IPS-20b (cell line): Measurements from ENCODE around the gene FAM131B.

Experiments
- H3K27ac ChIP-seq: one replicate; pipeline ENCODE4 v1.5.1; 2013; ENCODE audit warnings: low read length
- H3K27me3 ChIP-seq: 2 replicates; pipeline ENCODE4 v1.6.1; 2013; ENCODE audit warnings: mild to moderate bottlenecking, low read length, inconsistent platforms; ENCODE audit not compliant: insufficient read depth
- H3K36me3 ChIP-seq: 2 replicates; pipeline ENCODE4 v1.6.1; 2013; ENCODE audit warnings: low read depth, mild to moderate bottlenecking, inconsistent platforms, low read length, moderate library complexity; ENCODE audit not compliant: insufficient read depth
- H3K4me1 ChIP-seq: 2 replicates; pipeline ENCODE4 v1.6.1; 2013; ENCODE audit warnings: mild to moderate bottlenecking, control low read depth, inconsistent platforms, low read length, moderate library complexity; ENCODE audit not compliant: insufficient read depth
- H3K4me3 ChIP-seq: 2 replicates; pipeline ENCODE4 v1.5.1; 2013; ENCODE audit warnings: mild to moderate bottlenecking, low read length, inconsistent platforms
- H3K9ac ChIP-seq: 2 replicates; pipeline ENCODE4 v1.6.1; 2013; ENCODE audit warnings: low read depth, mild to moderate bottlenecking, inconsistent platforms, low read length, moderate library complexity
- H3K9me3 ChIP-seq: 2 replicates; pipeline ENCODE4 v1.6.1; 2013; ENCODE audit warnings: mild to moderate bottlenecking, low read depth, low read length, inconsistent platforms; ENCODE audit not compliant: insufficient read depth

The FAM131B gene

DNA sequence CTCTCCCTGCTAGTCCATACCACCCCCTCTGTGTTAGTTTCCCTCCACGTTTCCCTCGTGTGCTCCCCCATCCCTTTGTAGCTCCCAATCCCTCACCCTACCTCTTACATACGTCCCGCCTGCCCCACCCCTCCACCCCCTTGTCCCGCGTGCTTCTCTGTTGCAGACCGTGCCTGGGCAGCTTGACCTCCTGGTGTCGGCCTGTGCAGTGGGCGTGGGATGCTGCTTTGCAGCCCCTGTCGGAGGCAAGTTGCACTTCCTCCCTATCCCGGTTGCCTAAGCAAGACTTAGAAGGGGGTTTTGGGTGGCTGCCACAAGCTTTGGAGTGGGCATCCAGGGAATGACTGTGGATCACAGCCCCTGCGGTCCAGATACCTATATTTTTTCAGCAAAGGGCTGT is 38.9 kb downstream of the FAM131B start:
- Histone ChIP-seq H3K9ac (no peak overlapping the region), H3K4me3 (no peak overlapping the region), H3K27me3 (no peaks in the 10 kb centered on the region), H3K36me3 (no peaks in the 10 kb centered on the region), H3K9me3 (no peaks in the 10 kb centered on the region), H3K4me1 (peaks cover 2% of the 10 kb centered on the region; the same call in 1 of the 2 replicates), H3K27ac (no peak overlapping the region)

DNA sequence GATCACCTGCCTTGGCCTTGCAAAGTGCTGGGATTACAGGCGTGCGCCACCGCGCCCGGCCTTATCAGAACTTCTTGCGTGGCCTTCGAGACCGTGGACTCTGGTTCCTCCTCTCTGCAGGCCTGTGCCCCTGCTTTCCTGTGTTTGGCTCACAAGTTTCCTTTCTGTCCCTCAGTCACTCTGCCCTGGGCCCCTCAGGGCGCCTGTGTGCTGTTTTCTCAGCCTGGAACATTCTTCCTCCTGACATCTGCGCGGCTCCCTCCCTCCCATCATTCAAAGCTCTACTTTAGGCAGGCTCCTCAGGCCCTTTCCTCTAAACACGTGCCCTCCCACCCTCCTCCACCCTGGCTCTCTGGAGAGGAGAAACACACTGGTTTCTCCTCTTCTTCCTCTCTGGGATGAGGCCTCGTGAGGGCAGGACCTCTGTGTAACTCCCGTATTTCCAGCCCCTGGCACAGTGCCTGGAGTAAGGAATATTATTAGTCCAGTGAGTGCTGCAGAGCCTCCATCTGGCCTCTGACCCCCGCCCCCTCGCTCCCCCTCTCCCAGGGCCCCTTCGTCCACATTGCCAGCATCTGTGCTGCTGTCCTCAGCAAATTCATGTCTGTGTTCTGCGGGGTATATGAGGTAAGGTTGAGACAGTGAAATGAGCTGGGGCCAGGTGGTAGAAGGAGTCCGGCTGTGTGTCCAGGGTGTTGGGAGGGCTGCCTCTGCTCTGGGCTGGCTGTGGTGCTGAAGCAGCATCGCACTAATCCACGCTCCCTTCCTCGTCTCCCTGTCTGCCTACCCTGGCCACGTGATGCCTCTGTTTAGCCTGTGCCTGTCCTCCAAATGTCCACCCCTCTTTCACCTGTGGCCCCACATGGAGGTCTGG is 39.5 kb downstream of the FAM131B start:
- H3K4me3 ChIP-seq = no peak overlapping the region
- H3K27ac ChIP-seq = no peak overlapping the region

DNA sequence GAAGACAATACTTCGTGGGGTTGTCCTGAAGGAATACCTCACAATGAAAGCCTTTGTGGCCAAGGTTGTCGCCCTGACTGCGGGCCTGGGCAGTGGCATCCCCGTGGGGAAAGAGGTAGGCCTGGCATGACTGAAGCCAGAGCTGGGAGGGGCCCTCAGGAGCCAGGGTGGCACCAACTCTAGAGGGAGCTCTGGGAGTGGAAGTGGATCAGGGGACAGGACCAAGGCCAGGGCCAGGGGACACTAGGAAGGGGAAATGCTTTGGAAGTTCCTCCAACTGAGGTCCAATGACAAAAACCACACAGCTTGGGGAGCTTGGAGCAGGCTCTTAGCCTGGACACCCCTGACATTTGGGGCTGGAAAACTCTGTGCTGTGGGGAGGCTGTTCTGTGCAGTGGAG is 40.8 kb downstream of the FAM131B start:
- H3K27ac ChIP-seq = no peak overlapping the region
- H3K9me3 ChIP-seq = no peaks in the 10 kb centered on the region
- peaks cover 2% of the 10 kb centered on the region; the same call in 1 of the 2 replicates for H3K4me1 ChIP-seq
- no peak overlapping the region for H3K4me3 ChIP-seq
- no peaks in the 10 kb centered on the region for H3K36me3 ChIP-seq
- no peak overlapping the region for H3K9ac ChIP-seq
- H3K27me3 ChIP-seq = no peaks in the 10 kb centered on the region

More for the DNA sequence above, 39.5 kb downstream of the FAM131B start:
- Histone ChIP-seq H3K9me3 (no peaks in the 10 kb centered on the region), H3K4me1 (peaks cover 2% of the 10 kb centered on the region; the same call in 1 of the 2 replicates), H3K27me3 (no peaks in the 10 kb centered on the region), H3K36me3 (no peaks in the 10 kb centered on the region), H3K9ac (no peak overlapping the region)

DNA sequence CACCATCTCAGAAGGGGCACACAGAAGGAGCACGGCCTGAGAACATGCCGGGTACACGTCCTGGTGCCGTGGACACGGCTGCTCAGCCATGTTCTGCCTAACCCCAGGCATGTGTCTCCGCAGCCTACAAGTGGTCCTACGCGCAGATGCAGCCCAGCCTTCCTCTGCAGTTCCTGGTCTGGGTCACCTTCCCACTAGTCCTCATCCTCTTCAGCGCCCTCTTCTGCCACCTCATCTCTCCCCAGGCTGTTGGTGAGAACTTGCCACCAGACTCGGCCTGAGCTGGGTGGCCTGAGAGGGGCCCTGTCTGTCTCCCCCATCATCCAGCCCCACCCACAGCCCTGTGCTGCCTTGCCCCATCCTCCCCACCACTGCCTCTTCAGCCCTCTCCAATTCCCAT is 41.3 kb downstream of the FAM131B start:
- no peak overlapping the region for H3K27ac ChIP-seq
- H3K4me3 ChIP-seq = no peak overlapping the region
- H3K4me1 ChIP-seq = peaks cover 2% of the 10 kb centered on the region; the same call in 1 of the 2 replicates
- no peak overlapping the region for H3K9ac ChIP-seq
- H3K36me3 ChIP-seq = no peaks in the 10 kb centered on the region
- H3K27me3 ChIP-seq = no peaks in the 10 kb centered on the region
- H3K9me3 ChIP-seq = no peaks in the 10 kb centered on the region

DNA sequence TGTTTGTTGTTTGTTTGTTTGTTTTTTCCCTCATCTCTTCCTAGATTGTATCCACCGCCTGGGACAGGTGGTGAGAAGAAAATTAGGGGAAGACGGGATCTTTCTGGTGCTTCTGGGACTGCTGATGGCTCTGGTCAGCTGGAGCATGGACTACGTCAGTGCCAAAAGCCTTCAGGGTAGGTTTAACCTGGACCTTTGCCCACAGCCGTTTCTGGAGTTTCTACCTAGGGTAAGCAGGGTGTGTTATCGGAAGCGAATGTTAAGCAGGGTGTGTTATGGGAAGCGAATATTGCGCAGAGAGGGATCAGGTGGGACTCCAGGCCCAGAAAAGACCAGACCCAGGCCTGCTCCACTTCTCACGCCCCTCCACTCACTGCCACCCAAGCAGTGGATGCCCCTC is 41.9 kb downstream of the FAM131B start:
- Histone ChIP-seq H3K27ac (no peak overlapping the region), H3K9me3 (no peaks in the 10 kb centered on the region), H3K4me1 (peaks cover 2% of the 10 kb centered on the region; the same call in 1 of the 2 replicates), H3K9ac (no peak overlapping the region), H3K27me3 (no peaks in the 10 kb centered on the region), H3K36me3 (no peaks in the 10 kb centered on the region), H3K4me3 (no peak overlapping the region)

DNA sequence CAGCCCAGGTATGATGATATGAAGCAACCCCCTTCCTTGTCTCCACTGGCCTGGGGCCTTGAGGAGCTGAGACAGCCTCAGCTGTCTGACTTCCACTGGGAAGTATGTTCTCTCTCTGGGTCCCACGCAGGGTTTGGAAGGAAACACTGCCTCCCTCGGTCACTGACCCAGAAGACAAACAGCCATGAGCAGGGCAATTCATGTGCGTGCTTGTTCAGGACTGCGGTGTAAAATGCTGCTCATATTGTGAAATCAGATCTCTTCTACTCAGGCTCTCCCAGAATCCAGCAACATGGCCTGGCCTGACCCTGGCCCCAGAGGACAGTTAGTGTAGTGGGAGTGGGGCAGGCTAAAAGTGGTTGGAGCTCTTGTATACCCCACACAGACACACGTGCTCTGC is 43.9 kb downstream of the FAM131B start:
- H3K4me3 ChIP-seq = no peak overlapping the region
- H3K4me1 ChIP-seq = no peaks in the 10 kb centered on the region
- H3K9me3 ChIP-seq = no peaks in the 10 kb centered on the region
- H3K27ac ChIP-seq = no peak overlapping the region
- H3K36me3 ChIP-seq = no peaks in the 10 kb centered on the region
- no peak overlapping the region for H3K9ac ChIP-seq
- H3K27me3 ChIP-seq = no peaks in the 10 kb centered on the region

DNA sequence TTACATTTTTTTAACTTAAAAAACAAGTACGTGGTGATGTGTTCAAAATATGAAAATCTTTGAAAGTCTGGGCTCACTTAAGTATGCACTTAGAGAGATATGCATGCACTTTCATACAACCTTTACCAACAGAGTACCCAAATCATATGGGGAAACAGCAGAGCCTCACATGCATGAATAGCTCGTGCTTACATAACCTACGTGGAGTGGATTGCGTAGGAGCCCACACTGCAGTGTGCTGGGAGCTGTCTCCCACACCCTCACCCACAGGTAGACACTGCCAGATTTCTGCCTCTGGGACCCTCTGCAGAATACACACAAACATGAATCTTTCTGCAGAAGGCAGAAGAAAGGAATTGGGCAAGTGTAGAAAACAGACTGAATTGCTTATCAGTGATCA is 46.0 kb downstream of the FAM131B start:
- Histone ChIP-seq H3K36me3 (no peaks in the 10 kb centered on the region), H3K27me3 (no peaks in the 10 kb centered on the region), H3K4me1 (no peaks in the 10 kb centered on the region), H3K27ac (no peak overlapping the region), H3K9me3 (no peaks in the 10 kb centered on the region), H3K9ac (no peak overlapping the region), H3K4me3 (no peak overlapping the region)

DNA sequence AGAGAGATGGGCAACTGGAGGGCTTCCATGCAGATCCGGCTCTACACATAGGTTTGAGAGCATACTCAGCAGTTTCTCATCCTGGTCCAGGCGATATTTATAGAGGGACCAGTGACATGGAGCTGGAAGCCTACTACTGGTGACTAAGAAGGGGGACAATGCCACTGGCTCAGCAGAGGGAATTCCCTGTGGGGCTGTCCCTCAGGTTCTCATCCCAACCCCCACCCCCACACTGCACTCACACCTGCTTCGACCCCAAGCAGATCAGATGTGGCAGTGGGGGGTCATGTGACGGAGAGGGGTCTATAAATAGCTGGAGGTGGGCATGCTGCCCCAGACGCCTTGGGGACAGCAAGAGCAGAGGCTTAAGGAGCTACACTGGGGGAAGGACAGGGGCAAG is 46.7 kb downstream of the FAM131B start, which contains the start of gene CLCN1:
TSS of gene CLCN1 (plus strand) at position 336 of the 400 bp plus-strand sequence. CDS start 102 bp downstream, outside the sequence.
- H3K9ac ChIP-seq = no peak within 1 kb of the TSS
- H3K4me1 ChIP-seq = no peaks in the 10 kb centered on the region
- no peak within 1 kb of the TSS for H3K4me3 ChIP-seq
- no peaks in the 10 kb centered on the region for H3K27me3 ChIP-seq
- H3K27ac ChIP-seq = no peak within 1 kb of the TSS
- H3K36me3 ChIP-seq = no peaks in the 10 kb centered on the region
- H3K9me3 ChIP-seq = no peaks in the 10 kb centered on the region

DNA sequence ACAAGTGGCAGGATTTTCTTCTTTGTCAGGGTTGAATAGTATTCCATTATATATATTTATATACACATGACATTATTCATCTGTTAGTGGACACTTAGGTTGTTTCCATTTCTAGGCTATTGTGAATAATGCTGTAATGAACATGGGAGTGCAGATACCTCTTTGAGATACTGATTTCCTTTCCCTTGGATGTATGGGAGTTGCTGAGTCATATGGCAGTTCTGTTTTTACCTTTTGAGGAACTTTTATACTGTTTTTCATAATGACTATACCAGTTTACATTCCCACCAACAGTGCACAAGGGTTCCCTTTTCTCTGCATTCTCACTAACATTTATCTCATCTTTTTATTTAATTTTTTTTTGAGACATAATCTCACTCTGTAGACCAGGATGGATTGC is 48.4 kb downstream of the FAM131B start:
- H3K36me3 ChIP-seq = no peaks in the 10 kb centered on the region
- no peaks in the 10 kb centered on the region for H3K27me3 ChIP-seq
- H3K9me3 ChIP-seq = no peaks in the 10 kb centered on the region
- no peak overlapping the region for H3K4me3 ChIP-seq
- no peak overlapping the region for H3K9ac ChIP-seq
- H3K27ac ChIP-seq = no peak overlapping the region
- H3K4me1 ChIP-seq = no peaks in the 10 kb centered on the region

DNA sequence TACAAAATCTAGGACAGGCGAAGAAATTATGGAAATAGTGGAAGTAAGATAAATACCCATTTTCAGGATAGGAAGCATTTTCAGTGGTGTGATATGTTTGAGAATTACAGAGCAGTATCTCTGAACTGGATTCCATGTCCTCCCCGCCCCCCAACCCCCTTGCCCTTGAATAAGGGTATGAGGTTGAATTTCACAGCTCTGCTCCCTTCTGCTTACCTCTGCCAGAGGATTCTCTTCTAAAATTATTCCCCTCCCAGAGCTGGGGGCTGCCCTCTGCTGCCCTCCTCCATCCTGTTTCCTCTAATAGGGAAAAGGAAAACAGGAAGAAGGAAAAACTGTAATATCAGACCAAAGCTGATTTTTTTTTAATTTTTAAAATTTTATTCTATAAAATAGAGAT is 53.9 kb downstream of the FAM131B start:
- H3K27ac ChIP-seq = no peak overlapping the region
- no peak overlapping the region for H3K9ac ChIP-seq
- H3K9me3 ChIP-seq = no peaks in the 10 kb centered on the region
- H3K27me3 ChIP-seq = no peaks in the 10 kb centered on the region
- no peaks in the 10 kb centered on the region for H3K4me1 ChIP-seq
- H3K36me3 ChIP-seq = peaks cover 48% of the 10 kb centered on the region
- H3K4me3 ChIP-seq = no peak overlapping the region

DNA sequence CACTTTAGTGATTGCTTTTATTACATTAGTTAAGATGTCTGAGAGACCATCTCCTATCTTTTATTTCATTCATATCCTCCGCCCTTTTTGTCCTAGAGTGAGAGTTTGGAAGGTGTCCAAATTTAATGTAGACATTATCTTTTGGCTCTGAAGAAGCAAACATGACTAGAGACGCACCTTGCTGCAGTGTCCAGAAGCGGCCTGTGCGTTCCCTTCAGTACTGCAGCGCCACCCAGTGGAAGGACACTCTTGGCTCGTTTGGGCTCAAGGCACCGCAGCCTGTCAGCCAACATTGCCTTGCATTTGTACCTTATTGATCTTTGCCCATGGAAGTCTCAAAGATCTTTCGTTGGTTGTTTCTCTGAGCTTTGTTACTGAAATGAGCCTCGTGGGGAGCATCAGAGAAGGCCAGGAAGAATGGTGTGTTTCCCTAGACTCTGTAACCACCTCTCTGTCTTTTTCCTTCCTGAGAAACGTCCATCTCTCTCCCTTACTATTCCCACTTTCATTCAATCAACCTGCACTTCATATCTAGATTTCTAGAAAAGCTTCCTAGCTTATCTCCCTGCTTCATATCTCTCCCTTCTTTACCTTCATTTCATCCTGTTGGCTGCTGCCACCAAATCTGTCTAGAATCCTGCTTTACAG is 57.0 kb downstream of the FAM131B start:
- H3K36me3 ChIP-seq = peaks cover 78% of the 10 kb centered on the region
- no peak overlapping the region for H3K27ac ChIP-seq
- H3K4me3 ChIP-seq = no peak overlapping the region
- H3K9ac ChIP-seq = no peak overlapping the region
- H3K4me1 ChIP-seq = no peaks in the 10 kb centered on the region
- no peaks in the 10 kb centered on the region for H3K9me3 ChIP-seq
- H3K27me3 ChIP-seq = no peaks in the 10 kb centered on the region

DNA sequence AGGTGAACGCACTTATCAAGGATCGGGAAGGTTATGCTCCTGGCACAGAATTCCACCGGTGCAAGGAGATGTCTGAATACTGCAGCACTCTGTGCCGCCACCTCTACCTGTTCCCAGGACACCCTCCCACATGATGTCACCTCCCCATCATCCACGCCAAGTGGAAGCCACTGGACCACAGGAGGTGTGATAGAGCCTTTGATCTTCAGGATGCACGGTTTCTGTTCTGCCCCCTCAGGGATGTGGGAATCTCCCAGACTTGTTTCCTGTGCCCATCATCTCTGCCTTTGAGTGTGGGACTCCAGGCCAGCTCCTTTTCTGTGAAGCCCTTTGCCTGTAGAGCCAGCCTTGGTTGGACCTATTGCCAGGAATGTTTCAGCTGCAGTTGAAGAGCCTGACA is 57.6 kb downstream of the FAM131B start:
- no peak overlapping the region for H3K27ac ChIP-seq
- no peak overlapping the region for H3K9ac ChIP-seq
- no peaks in the 10 kb centered on the region; the same call in 1 of the 2 replicates for H3K9me3 ChIP-seq
- H3K4me3 ChIP-seq = no peak overlapping the region
- H3K4me1 ChIP-seq = no peaks in the 10 kb centered on the region
- H3K27me3 ChIP-seq = no peaks in the 10 kb centered on the region
- H3K36me3 ChIP-seq = peaks cover 85% of the 10 kb centered on the region
